ENCODE data around the gene FILIP1L.

GRCh38 chr3:99921986-99922385 is 192.3 kb downstream of the FILIP1L start:
- TF ChIP-seq, protein P1, sequence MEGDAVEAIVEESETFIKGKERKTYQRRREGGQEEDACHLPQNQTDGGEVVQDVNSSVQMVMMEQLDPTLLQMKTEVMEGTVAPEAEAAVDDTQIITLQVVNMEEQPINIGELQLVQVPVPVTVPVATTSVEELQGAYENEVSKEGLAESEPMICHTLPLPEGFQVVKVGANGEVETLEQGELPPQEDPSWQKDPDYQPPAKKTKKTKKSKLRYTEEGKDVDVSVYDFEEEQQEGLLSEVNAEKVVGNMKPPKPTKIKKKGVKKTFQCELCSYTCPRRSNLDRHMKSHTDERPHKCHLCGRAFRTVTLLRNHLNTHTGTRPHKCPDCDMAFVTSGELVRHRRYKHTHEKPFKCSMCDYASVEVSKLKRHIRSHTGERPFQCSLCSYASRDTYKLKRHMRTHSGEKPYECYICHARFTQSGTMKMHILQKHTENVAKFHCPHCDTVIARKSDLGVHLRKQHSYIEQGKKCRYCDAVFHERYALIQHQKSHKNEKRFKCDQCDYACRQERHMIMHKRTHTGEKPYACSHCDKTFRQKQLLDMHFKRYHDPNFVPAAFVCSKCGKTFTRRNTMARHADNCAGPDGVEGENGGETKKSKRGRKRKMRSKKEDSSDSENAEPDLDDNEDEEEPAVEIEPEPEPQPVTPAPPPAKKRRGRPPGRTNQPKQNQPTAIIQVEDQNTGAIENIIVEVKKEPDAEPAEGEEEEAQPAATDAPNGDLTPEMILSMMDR (IDR thresholded peaks at IDR 0.05), result no peak
- TF ChIP-seq POLR2AphosphoS5 (IDR thresholded peaks at IDR 0.05; ENCODE audit: insufficient read depth in 1 of 2, low read depth in 1 of 2), result no peak

Measured in vagina (tissue), 2 donors.